PFSK-1 (cell line): ENCODE data around the gene IMPA2.

ENCODE experiments used
- POLR2AphosphoS5 ChIP-seq: IDR thresholded peaks from 2 replicates; pipeline ENCODE4 v1.6.1; 2012; ENCODE audit warnings: low read depth, mild to moderate bottlenecking, control low read depth, low read length, moderate library complexity
- TAF1 ChIP-seq: IDR thresholded peaks from 2 replicates; pipeline ENCODE4 v1.6.1; 2012; ENCODE audit warnings: low read length, control low read depth, borderline replicate concordance; ENCODE audit not compliant: insufficient read depth

- TF ChIP-seq POLR2AphosphoS5 (no peak), TAF1 (no peak)
These were observed 1.7 kb downstream of the IMPA2 start for GRCh38 chr18:11982981-11983380.
